Measurements from ENCODE around the gene UBE2I.
A peak's percentile ranks its signal among the peaks of the same experiment; 100 is the strongest.

The UBE2I gene

DNA sequence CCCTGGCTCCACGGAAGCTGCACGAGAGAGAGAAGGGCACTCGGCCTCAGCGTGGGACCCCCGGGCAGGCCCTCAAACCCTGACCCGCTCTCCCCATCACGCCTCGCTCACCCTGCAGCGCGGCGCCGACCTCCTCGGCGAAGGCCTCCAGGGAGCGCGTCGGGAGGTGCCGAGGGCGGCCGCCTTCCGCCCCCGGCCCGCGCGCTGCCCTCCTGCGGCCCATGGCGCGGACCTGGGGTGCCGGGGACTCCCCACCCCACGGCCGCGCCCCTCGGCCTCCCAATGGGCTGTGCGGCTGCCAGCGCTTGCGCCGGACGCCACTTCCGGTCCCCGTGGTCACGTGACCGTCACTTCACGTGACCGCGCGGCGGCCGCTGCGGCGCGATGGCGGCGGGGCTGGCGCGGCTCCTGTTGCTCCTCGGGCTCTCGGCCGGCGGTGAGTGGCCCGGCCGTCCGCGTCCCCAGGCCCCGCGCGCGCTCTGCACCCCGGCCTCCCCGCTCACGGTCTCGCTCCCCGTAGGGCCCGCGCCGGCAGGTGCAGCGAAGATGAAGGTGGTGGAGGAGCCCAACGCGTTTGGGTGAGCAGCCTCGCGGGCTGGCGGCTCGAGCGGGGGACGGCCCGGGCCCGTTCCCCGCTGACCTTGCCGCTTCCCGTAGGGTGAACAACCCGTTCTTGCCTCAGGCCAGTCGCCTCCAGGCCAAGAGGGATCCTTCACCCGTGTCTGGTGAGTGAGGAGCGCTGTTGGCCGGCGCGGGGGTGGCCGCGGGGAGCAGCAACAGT, 42.3 kb downstream of the UBE2I start, which contains the start of the genes GNPTG and TSR3 (continued):
- TF ChIP-seq, protein P1, sequence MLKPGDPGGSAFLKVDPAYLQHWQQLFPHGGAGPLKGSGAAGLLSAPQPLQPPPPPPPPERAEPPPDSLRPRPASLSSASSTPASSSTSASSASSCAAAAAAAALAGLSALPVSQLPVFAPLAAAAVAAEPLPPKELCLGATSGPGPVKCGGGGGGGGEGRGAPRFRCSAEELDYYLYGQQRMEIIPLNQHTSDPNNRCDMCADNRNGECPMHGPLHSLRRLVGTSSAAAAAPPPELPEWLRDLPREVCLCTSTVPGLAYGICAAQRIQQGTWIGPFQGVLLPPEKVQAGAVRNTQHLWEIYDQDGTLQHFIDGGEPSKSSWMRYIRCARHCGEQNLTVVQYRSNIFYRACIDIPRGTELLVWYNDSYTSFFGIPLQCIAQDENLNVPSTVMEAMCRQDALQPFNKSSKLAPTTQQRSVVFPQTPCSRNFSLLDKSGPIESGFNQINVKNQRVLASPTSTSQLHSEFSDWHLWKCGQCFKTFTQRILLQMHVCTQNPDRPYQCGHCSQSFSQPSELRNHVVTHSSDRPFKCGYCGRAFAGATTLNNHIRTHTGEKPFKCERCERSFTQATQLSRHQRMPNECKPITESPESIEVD (tag by site-specific recombination; IDR thresholded peaks at IDR 0.05), result no peak
- TF ChIP-seq SALL2 (tag by site-specific recombination; IDR thresholded peaks at IDR 0.05; ENCODE audit: borderline replicate concordance), result no peak
- no peak for TF ChIP-seq KLF8 (tag by site-specific recombination; IDR thresholded peaks at IDR 0.05)
- no peak for TF ChIP-seq ZNF140 (tag by site-specific recombination; IDR thresholded peaks at IDR 0.05)
- no peak for TF ChIP-seq KLF17 (tag by site-specific recombination; IDR thresholded peaks at IDR 0.05)
- TF ChIP-seq ZNF670 (tag by site-specific recombination; IDR thresholded peaks at IDR 0.05; ENCODE audit: low read depth), result no peak
- no peak for TF ChIP-seq ZNF548 (tag by site-specific recombination; IDR thresholded peaks at IDR 0.05)
- no peak for TF ChIP-seq ZNF777 (tag by site-specific recombination; IDR thresholded peaks at IDR 0.05; ENCODE audit: borderline replicate concordance)
- TF ChIP-seq ZNF175 (tag by site-specific recombination; IDR thresholded peaks at IDR 0.05), result no peak
- TF ChIP-seq TRIM28 (IDR thresholded peaks at IDR 0.05; ENCODE audit: borderline replicate concordance, low read length), result no peak
- 0 out of 2 replicates have a peak, but pooled peaks have one; percentile 4 for TF ChIP-seq ZFHX2 (tag by site-specific recombination; conservative IDR thresholded peaks at IDR 0.05)
- no peak for TF ChIP-seq ZNF354C (tag by site-specific recombination; IDR thresholded peaks at IDR 0.05; ENCODE audit: borderline replicate concordance, low read depth)
- TF ChIP-seq ZNF155 (tag by site-specific recombination; IDR thresholded peaks at IDR 0.05), result no peak
- no peak for TF ChIP-seq ZNF510 (tag by site-specific recombination; IDR thresholded peaks at IDR 0.05; ENCODE audit: insufficient replicate concordance)
- TF ChIP-seq EGR2 (tag by site-specific recombination; IDR thresholded peaks at IDR 0.05; ENCODE audit: low read depth), result no peak
- no peak for TF ChIP-seq ZNF423 (tag by site-specific recombination; IDR thresholded peaks at IDR 0.05)
- TF ChIP-seq ZNF645 (tag by site-specific recombination; IDR thresholded peaks at IDR 0.05), result no peak
- TF ChIP-seq SCRT1 (tag by site-specific recombination; IDR thresholded peaks at IDR 0.05; ENCODE audit: borderline replicate concordance), result no peak
- TF ChIP-seq BCL11B (tag by site-specific recombination; IDR thresholded peaks at IDR 0.05; ENCODE audit: low read depth), result no peak
- TF ChIP-seq, protein P2, sequence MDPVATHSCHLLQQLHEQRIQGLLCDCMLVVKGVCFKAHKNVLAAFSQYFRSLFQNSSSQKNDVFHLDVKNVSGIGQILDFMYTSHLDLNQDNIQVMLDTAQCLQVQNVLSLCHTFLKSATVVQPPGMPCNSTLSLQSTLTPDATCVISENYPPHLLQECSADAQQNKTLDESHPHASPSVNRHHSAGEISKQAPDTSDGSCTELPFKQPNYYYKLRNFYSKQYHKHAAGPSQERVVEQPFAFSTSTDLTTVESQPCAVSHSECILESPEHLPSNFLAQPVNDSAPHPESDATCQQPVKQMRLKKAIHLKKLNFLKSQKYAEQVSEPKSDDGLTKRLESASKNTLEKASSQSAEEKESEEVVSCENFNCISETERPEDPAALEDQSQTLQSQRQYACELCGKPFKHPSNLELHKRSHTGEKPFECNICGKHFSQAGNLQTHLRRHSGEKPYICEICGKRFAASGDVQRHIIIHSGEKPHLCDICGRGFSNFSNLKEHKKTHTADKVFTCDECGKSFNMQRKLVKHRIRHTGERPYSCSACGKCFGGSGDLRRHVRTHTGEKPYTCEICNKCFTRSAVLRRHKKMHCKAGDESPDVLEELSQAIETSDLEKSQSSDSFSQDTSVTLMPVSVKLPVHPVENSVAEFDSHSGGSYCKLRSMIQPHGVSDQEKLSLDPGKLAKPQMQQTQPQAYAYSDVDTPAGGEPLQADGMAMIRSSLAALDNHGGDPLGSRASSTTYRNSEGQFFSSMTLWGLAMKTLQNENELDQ (tag by site-specific recombination; IDR thresholded peaks at IDR 0.05; ENCODE audit: low read depth), result no peak
- TF ChIP-seq ZNF433 (tag by site-specific recombination; IDR thresholded peaks at IDR 0.05; ENCODE audit: low read depth), result no peak
- no peak for TF ChIP-seq ZNF560 (tag by site-specific recombination; IDR thresholded peaks at IDR 0.05; ENCODE audit: borderline replicate concordance)
- no peak for TF ChIP-seq ZNF416 (tag by site-specific recombination; IDR thresholded peaks at IDR 0.05)
- no peak for TF ChIP-seq ZNF311 (tag by site-specific recombination; IDR thresholded peaks at IDR 0.05; ENCODE audit: borderline replicate concordance)
- TF ChIP-seq ZNF677 (tag by site-specific recombination; IDR thresholded peaks at IDR 0.05), result 0 out of 2 replicates have a peak, but pooled peaks have one; percentile 34
- TF ChIP-seq ZNF785 (tag by site-specific recombination; IDR thresholded peaks at IDR 0.05), result no peak
- no peak; the same call in 1 of the 2 replicates for TF ChIP-seq PATZ1 (tag by site-specific recombination; IDR thresholded peaks at IDR 0.05)
- TF ChIP-seq ZNF404 (tag by site-specific recombination; IDR thresholded peaks at IDR 0.05), result no peak
- no peak for TF ChIP-seq ZNF585B (tag by site-specific recombination; IDR thresholded peaks at IDR 0.05)
- no peak for TF ChIP-seq ZEB2 (tag by site-specific recombination; IDR thresholded peaks at IDR 0.05)
- 0 out of 2 replicates have a peak, but pooled peaks have one; percentile 54 for TF ChIP-seq ZNF580 (tag by site-specific recombination; IDR thresholded peaks at IDR 0.05)
- TF ChIP-seq ZNF146 (tag by site-specific recombination; IDR thresholded peaks at IDR 0.05), result 0 out of 2 replicates have a peak, but pooled peaks have one; percentile 9

Measured in HEK293 (cell line).